HuH-7.5 (cell line): Measurements from ENCODE around the gene OR7G1.

Experiments used
- DNase-seq: peaks from one replicate; pipeline ENCODE4 v3.0.0; 2011; ENCODE audit warnings: low spot score

Gene OR7G1

DNA sequence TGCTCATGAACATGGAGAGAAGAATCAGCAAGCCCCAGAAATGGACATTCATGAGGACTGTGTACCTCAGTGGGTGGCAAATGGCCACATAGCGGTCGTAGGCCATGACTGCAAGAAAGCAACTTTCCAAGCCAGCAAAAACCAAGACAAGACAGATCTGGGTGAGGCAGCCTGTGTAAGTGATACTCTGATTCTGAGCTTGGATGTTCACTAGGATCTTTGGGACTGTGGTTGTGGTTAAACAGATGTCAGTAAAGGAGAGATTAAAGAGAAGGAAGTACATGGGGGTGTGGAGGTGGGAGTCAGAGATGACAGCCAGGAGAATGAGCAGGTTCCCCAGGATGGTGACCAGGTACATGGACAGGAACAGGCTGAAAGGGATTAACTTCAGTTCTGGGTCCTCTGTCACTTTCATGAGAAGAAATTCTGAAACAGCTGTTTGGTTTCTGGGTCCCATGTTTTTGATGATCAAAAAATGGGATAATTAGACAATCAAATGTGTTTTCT lies at the start of gene OR7G1:
TSS of gene OR7G1 (minus strand) at position 457 of the 507 bp plus-strand sequence. CDS start at position 457, 0 bp downstream.
- DNase-seq, result no peak

- DNase-seq, result no peak
Measured at GRCh38 chr19:9165261-9165660, 49.7 kb upstream of the OR7G1 start.

- no peak for DNase-seq
Measured at GRCh38 chr19:9161427-9161826, 45.9 kb upstream of the OR7G1 start.

DNA sequence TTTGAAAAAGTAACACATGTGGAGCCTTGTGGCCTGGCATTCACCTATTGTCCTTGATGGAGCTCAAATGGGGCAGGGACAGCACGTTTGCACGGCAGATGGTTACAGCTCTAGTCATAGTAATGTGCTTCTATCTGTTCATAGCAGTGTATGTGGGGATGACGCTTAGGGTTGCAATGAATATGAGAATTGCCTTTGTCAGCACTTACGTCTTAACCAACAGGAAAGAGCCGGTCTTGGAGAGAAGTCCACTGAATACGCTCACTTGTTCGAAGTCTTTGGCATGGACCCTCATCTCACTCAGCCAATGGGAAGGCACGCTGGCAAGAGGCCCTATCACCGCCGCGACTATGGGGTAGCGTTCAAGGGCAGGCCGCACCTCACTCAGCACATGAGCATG lies 44.3 kb upstream of the OR7G1 start:
- no peak for DNase-seq

- no peak for DNase-seq
Measured at GRCh38 chr19:9156304-9156703, 40.7 kb upstream of the OR7G1 start.

DNA sequence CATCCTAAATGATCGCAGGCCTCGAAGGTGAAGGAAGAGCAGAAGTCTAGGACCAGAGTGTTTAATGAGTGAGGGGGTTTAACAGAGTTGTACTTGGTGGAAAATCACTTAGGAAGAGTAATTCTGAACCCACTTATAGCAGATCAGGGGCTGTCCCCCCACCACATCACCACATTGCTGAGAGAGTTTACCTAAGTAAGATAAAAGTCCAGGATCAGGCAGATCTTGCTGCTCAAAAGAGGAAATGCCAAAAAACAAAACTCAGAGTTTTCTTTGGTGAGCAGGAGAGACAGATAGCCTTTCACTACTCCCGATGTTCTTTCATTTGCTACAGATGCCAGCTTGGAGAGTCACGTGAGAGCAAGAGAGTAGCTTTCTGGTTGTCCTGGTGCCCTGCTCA lies 40.0 kb upstream of the OR7G1 start:
- DNase-seq, result no peak

DNA sequence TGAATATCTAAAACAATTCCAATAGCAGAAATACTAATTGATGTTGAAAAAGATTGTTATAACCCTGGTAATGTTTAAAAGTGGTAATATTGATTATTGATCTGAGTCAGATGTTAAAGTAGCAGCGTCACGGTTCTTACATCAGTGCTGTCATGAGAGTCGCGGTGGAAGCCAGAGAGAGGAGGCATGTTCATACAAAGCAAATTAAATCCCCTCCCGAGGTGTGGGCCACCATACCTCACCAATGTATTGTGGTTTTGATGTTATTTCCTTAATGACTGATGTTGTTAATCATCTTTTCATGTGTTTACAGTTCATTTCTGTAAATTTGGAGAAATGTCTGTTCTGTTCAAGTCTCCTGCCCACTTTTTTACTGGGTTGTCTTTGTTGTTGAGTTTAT lies 35.8 kb upstream of the OR7G1 start:
- DNase-seq, result no peak

GRCh38 chr19:9150650-9151049 lies 35.1 kb upstream of the OR7G1 start:
- no peak for DNase-seq

GRCh38 chr19:9149997-9150396 lies 34.4 kb upstream of the OR7G1 start:
- DNase-seq, result no peak

DNA sequence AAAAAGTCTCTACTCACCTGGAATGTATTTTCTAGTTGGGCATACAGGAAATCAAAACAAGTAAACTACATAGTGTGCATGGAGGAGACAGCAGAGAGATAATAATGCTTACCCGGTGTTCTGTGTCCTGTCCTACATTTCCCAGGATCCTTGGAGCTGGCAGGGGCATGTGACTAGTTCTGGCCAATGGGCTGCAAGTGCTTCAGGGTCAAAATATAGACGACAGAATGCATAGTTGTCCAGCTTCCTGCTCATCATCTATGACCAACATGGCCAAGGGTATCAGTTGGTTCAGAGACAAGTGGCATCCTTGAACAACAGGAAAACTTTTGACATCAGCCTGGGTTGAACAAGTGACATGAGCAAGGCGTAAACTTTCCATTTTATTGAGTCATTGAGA lies 33.1 kb upstream of the OR7G1 start:
- DNase-seq, result no peak

DNA sequence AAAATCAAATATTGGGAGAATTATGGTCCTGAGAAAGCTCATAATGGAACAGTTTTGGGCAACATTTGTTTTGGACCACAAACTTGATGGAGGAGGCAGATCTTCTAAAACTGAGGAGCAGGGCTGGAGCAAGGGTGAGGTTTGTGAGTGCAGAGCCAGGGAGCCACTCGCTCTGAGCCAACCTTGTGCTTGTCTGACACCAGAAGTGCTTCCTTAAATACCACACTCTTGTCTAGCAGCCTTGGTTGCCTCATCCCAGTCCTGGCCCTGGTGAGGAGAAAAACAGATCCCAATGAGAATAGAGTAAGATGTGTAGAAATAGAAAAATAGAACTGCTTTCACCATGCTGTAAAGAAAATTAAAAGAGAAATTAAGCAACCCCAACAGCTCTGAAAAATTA lies 31.3 kb upstream of the OR7G1 start:
- no peak for DNase-seq

DNA sequence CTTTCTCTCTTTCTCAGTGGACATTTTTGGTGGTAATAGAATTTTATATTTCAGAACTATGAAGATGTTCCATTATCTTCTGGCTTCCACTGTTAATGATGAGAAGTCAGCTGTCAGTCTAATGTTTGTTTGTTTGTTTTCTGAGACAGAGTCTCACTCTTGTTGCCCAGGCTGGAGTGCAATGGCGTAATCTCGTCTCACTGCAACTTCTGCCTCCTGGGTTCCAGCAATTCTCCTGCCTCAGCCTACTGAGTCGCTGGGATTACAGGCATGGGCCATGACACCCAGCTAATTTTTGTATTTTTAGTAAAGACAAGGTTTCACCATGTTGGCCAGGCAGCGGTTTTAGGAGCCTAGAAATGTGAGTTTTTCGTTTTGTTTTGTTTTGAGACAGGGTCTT lies 29.4 kb upstream of the OR7G1 start:
- no peak for DNase-seq

GRCh38 chr19:9140159-9140874 lies 24.8 kb upstream of the OR7G1 start, which contains the start of gene ZNF317:
TSS of gene ZNF317 (plus strand) at chr19:9140397. CDS start at chr19:9156017, 15,620 bp downstream.
- DNase-seq, result peak; percentile 70

DNA sequence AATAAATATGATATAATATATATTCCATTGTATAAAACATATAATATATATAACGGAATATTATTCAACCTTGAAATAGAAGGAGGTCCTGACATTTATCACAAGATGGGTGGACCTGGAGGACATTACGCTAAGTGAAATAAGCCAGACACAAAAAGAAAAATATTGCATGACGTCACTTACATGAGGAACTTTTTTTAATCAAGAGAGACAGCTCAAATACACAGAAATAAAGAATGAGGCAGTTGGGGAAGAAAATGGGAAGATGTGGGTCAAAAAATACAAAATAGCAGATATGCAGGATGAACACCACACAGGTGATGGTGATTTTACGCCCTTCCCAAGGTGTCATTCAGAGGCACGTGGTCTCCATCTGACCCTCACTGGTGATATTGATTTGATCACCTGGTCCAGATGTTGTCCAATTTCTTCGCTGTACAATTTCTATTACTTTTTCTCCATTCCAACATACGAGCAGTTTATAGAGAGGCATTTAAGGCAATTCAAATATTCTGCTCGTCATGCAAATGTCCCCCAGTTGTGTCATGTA lies 24.1 kb upstream of the OR7G1 start:
- DNase-seq, result no peak

DNA sequence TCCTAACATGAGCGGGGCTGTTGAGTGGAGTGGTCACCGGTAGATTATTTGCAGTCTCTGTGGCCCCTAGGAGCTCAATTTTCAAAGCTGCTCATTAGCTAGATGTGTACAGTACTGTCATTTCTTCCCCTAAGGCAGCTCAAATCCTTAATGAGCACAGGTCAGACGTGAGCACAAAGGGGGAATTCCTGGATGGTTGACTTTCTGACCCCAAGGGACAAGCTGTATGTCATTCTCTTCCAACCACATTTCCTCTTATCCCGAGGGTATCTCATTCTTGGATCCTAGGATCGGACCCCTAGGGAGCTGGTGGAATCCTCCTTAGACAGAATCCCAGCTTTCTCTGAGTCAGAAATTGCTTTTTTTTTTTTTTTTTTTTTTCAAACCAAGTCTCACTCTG lies 16.9 kb upstream of the OR7G1 start:
- no peak for DNase-seq

DNA sequence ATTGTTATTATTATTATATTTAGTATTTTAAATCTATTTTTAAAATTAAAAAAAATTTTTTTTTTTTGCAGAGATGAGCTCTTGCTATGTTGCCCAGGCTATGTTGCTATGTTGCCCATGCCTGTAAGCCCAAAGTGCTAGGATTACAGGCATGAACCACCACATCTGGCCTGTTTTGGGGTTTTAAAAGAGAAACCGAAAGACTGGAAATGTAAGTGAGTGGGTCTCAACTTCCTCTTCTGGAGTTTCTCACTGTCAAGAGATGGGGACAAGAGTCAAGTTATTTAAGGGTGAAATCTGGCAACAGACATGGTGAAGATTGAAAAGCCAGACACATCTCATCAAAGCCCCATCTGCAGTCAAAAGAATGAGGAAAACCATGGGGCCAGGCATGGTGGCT lies 15.4 kb upstream of the OR7G1 start:
- DNase-seq, result no peak

DNA sequence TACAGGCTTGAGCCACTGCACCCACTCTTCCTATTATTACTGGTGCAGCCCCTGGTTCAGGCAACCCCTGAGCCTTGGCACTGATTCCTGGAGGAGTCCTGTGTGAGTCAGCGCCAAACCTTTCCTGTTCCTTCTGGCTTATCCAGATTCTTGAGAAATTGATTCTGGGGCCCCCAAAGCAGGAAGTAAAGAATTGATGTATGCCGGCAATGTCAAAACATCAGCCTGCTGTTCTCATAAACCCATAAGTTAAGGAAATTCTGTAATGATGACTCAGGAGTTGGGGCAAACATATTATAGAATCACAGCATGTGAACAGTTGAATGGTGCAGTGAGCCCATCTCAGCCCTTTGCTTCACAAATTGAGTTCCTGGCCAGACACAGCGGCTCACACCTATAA lies 12.6 kb upstream of the OR7G1 start:
- no peak for DNase-seq

GRCh38 chr19:9126900-9127405 lies 11.4 kb upstream of the OR7G1 start, which contains the start of gene OR7G3:
TSS of gene OR7G3 (minus strand) at chr19:9126950. CDS start at chr19:9126950, 0 bp downstream.
- DNase-seq, result no peak

GRCh38 chr19:9116547-9116946 lies 984 bp upstream of the OR7G1 start:
- no peak for DNase-seq

GRCh38 chr19:9109959-9110358 lies 5.6 kb downstream of the OR7G1 start:
- no peak for DNase-seq

DNA sequence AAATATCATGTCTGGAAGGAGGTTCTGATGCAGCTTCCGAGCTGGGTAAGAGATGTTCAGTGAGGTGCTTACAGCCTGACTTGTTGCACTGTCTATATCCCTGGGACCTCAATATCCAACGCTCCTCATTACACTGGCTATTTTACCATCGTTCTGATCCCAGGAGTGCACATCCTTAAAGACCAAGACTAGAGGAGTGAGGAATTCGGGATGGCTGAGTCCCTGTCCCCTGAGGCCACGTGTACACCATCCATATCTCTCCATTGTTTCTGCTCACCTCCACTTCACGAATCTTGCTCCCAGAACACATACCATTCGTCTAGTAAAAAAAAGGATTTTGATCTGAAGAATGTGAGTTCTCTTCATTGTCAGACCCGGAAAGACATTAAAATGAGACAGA lies 8.2 kb downstream of the OR7G1 start, which contains the start of gene OR7G2:
TSS of gene OR7G2 (minus strand) at position 101 of the 400 bp plus-strand sequence. CDS start 4,232 bp downstream, outside the sequence.
- no peak for DNase-seq

DNA sequence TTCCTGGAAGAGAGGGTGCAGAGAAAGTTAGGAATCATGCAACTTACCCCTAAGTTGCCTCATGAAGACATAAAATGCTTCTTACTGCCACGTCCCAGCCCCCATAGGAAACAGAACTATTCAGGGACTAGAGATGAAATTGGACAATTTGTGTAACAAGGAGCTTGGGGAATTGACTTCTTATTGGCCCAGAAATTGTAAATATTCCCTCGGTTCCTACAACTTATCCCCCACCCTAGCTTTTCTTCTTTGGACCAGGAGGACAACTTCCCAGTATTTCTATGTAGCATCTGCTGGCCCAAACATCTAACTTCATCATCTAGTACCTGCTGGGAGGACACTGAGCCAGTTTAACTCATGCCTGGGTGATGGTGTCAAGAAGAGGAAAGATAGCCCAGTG lies 28.8 kb downstream of the OR7G1 start, which contains the start of gene OR1M1:
TSS of gene OR1M1 (plus strand) at position 301 of the 400 bp plus-strand sequence. CDS start 6,184 bp downstream, outside the sequence.
- DNase-seq, result no peak

DNA sequence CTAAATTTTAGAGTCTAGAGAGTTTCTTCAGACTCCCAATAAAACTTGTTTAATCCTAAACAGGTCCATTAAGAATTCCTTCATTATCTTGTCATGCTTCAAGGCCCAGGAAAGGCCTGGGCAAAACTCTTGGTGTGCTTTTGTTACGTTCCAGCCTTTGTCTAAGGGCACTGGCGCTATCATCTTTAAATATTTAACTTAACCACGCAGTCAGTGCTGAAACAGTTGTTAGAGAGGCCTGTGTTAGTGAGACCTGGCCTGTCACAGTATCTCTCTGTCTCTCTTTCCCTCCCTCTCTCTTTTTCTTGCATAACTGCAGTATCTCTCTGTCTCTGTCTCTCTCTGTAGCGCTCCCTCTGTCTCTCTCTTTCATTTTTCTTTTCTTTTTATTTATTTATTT lies 36.9 kb downstream of the OR7G1 start:
- DNase-seq, result no peak
